SU-DHL-6 (cell line): ENCODE data around the gene SLC22A9.
"Not testable (repeated sequence)": the region's sequence is repeated elsewhere in the genome, so short reads cannot be mapped to it uniquely, and the experiment has no call there.

Experiments used
- CTCF ChIP-seq: fragments of 200-600 bp; sonication (generic); IDR thresholded peaks from one replicate; pipeline ENCODE4 v1.5.1; 2017; ENCODE audit warnings: antibody characterized with exemption, mild to moderate bottlenecking, low read length, moderate library complexity; ENCODE audit not compliant: insufficient read depth, poor library complexity, severe bottlenecking
- EZH2phosphoT487 ChIP-seq: fragments of 200-600 bp; sonication (generic), shearing (Covaris generic); conservative IDR thresholded peaks from 2 replicates; pipeline ENCODE4 v1.6.1; 2018; ENCODE audit warnings: mild to moderate bottlenecking, antibody characterized with exemption, low read length, moderate library complexity, mixed read lengths

DNA sequence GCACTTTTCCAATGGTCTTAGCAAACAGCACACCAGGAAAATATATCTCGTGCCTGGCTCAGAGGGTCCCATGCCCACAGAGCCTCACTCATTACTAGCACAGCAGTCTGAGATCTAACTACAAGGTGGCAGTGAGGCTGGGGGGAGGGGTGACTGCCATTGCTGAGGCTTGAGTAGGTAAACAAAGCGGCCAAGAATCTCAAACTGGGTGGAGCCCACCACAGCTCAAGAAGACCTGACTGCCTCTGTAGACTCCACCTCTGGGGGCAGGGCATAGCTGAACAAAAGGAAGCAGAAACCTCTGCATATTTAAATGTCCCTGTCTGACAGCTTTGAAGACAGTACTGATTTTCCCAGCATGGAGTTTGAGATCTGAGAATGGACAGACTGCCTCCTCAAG, 61.1 kb downstream of the SLC22A9 start:
- not testable (repeated sequence) for TF ChIP-seq CTCF, EZH2phosphoT487
